Keratinocyte (primary cell): ENCODE data around the gene DCPS. TPM values are rescaled to one million over a fixed set of nuclear protein-coding genes. Genes with fewer than 3 reads are reported as not detected.
A peak's percentile ranks its signal among the peaks of the same experiment; 100 is the strongest.

ENCODE experiments used
- DNase-seq: peaks from one replicate; pipeline ENCODE4 v3.0.0-alpha.2; 2011; ENCODE audit warnings: low read depth, missing footprints, low spot score
- FAIRE-seq: peaks from 2 replicates; lab custom pipeline; 2011; peaks lifted over from hg19 to GRCh38; lab: Jason Lieb, UNC
- H2AFZ ChIP-seq: 2 replicates; pipeline ENCODE4 v1.6.0; 2012; ENCODE audit warnings: low read length, control low read depth, inconsistent platforms; ENCODE audit not compliant: control insufficient read depth
- H3K27ac ChIP-seq: 2 replicates; pipeline ENCODE4 v1.5.1; 2011; ENCODE audit warnings: low read length; ENCODE audit not compliant: control insufficient read depth, insufficient read depth
- H3K27me3 ChIP-seq: 3 replicates; pipeline ENCODE4 v1.6.0; 2011; ENCODE audit warnings: low read length; ENCODE audit not compliant: control insufficient read depth, insufficient read depth; ENCODE audit errors: extremely low read depth
- H3K36me3 ChIP-seq, 2 experiments: 2 replicates in 1 of 2; 3 replicates in 1 of 2; pipeline ENCODE4 v1.5.1; 2011; ENCODE audit warnings: low read length in 2 of 2, mild to moderate bottlenecking in 1 of 2; ENCODE audit not compliant: control insufficient read depth in 2 of 2, insufficient read depth in 2 of 2; ENCODE audit errors: extremely low read depth in 1 of 2
- H3K4me1 ChIP-seq: 3 replicates; pipeline ENCODE4 v1.5.1; 2011; ENCODE audit warnings: low read length; ENCODE audit not compliant: control insufficient read depth, insufficient read depth; ENCODE audit errors: extremely low read depth
- H3K4me2 ChIP-seq: 3 replicates; pipeline ENCODE4 v1.6.0; 2011; ENCODE audit warnings: low read depth, low read length; ENCODE audit not compliant: control insufficient read depth, insufficient read depth; ENCODE audit errors: extremely low read depth
- H3K4me3 ChIP-seq, 3 experiments: fragments of 200-600 bp in 1 of 3; sonication (generic) in 1 of 3; 2 replicates in 2 of 3; 3 replicates in 1 of 3; pipeline ENCODE4 v1.5.1; 2011 to 2016; ENCODE audit warnings: low read length in 3 of 3, mild to moderate bottlenecking in 3 of 3, control low read depth in 2 of 3, inconsistent platforms in 1 of 3, low read depth in 1 of 3, mixed read lengths in 1 of 3, mixed run types in 1 of 3, moderate library complexity in 1 of 3; ENCODE audit not compliant: control insufficient read depth in 2 of 3, insufficient read depth in 2 of 3; ENCODE audit errors: extremely low read depth in 1 of 3
- H3K79me2 ChIP-seq: 2 replicates; pipeline ENCODE4 v1.6.0; 2012; ENCODE audit warnings: low read length; ENCODE audit not compliant: control insufficient read depth, insufficient read depth
- H3K9ac ChIP-seq: 3 replicates; pipeline ENCODE4 v1.6.0; 2011; ENCODE audit warnings: low read length; ENCODE audit not compliant: control insufficient read depth, insufficient read depth; ENCODE audit errors: extremely low read depth
- H3K9me1 ChIP-seq: 3 replicates; pipeline ENCODE4 v1.6.0; 2011; ENCODE audit warnings: low read length; ENCODE audit not compliant: control insufficient read depth, insufficient read depth; ENCODE audit errors: extremely low read depth
- H3K9me3 ChIP-seq: 2 replicates; pipeline ENCODE4 v1.5.1; 2012; ENCODE audit warnings: low read depth, low read length; ENCODE audit not compliant: control insufficient read depth
- H4K20me1 ChIP-seq: 3 replicates; pipeline ENCODE4 v1.6.0; 2011; ENCODE audit warnings: low read length; ENCODE audit not compliant: control insufficient read depth, insufficient read depth; ENCODE audit errors: extremely low read depth
- CTCF ChIP-seq, 3 experiments: IDR thresholded peaks in 1 of 3; conservative IDR thresholded peaks in 1 of 3; optimal IDR thresholded peaks in 1 of 3; 2 replicates in 2 of 3; 3 replicates in 1 of 3; pipeline versions ENCODE3 to v1.5.1; 2011; ENCODE audit warnings: low read length in 3 of 3, mild to moderate bottlenecking in 3 of 3, moderate library complexity in 2 of 3, control low read depth in 1 of 3, inconsistent platforms in 1 of 3; ENCODE audit not compliant: insufficient read depth in 2 of 3; ENCODE audit errors: extremely low read depth in 1 of 3
- EZH2 ChIP-seq: IDR thresholded peaks from one replicate; pipeline ENCODE4 v1.6.1; 2012; ENCODE audit warnings: inconsistent platforms, mild to moderate bottlenecking, low read length, moderate library complexity
- dilution Hi-C: fragments of 300-500 bp; cut with MboI; formaldehyde crosslinking; loops from one replicate; pipeline ENCODE4 v1.7.0; 2020; ENCODE audit warnings: low sequenced_read_pairs; ENCODE audit not compliant: extremely low pct_ligation_motif_present
- polyA plus RNA-seq, 5 experiments: library from polyadenylated mRNA; depleted of rRNA in 3 of 5; stranded (reverse) in 3 of 5; stranded (forward) in 1 of 5; unstranded in 1 of 5; fragments of >200 nt; gene quantifications; 1 replicate in 1 of 5; 2 replicates in 3 of 5; 3 replicates in 1 of 5; pipeline versions ENCODE4 v1.2.1 to v1.2.3, GENCODE V29; 2011 to 2012; ENCODE audit warnings: missing spikeins in 2 of 5, low read depth in 1 of 5, low replicate concordance in 1 of 5

The DCPS gene
- polyA plus RNA-seq, 1 donor (not counting 4 experiments of a cell fraction or from before 2014, with no cell fraction given), result 31.3 TPM

- DNase-seq (peak; percentile 46), FAIRE-seq (peak; percentile 87)
- H3K9me3 ChIP-seq, result no peaks in the 10 kb centered on the region
- H3K9me1 ChIP-seq, result no peaks in the 10 kb centered on the region
- no peaks in the 10 kb centered on the region for H3K79me2 ChIP-seq
- TF ChIP-seq CTCF (optimal IDR thresholded peaks at IDR 0.05 in 1 of 3, IDR thresholded peaks at IDR 0.05 in 1 of 3, conservative IDR thresholded peaks at IDR 0.05 in 1 of 3; ENCODE audit: extremely low read depth in 1 of 3, insufficient read depth in 2 of 3, low read length in 3 of 3), result no peak
- no peak for TF ChIP-seq EZH2
- H3K9ac ChIP-seq, result no peak overlapping the region
- H2AFZ ChIP-seq, result no peak overlapping the region
- H3K36me3 ChIP-seq, result peaks cover 10 to 16% of the 10 kb centered on the region in 2 experiments
- peaks cover 30% of the 10 kb centered on the region for H3K4me1 ChIP-seq
- H3K27ac ChIP-seq, result peak overlapping the region; percentile 19
- peak overlapping the region in 1 of 3 experiments; percentile 5 for H3K4me3 ChIP-seq
- dilution Hi-C loops, result no loop called here
- peak overlapping the region; percentile 27 for H3K4me2 ChIP-seq
- H4K20me1 ChIP-seq, result no peaks in the 10 kb centered on the region
- H3K27me3 ChIP-seq, result no peaks in the 10 kb centered on the region
These were observed 37.9 kb downstream of the DCPS start for GRCh38 chr11:126341760-126342161.

GRCh38 chr11:126343051-126343450, 39.2 kb downstream of the DCPS start:
- Histone ChIP-seq H3K27ac (no peak overlapping the region), H3K36me3 (peaks cover 12 to 16% of the 10 kb centered on the region in 2 experiments), H3K27me3 (no peaks in the 10 kb centered on the region), H3K9me3 (no peaks in the 10 kb centered on the region), H3K79me2 (peaks cover 5% of the 10 kb centered on the region), H3K4me3 (no peak overlapping the region), H3K4me1 (peaks cover 30% of the 10 kb centered on the region), H3K9me1 (no peaks in the 10 kb centered on the region), H3K9ac (no peak overlapping the region), H4K20me1 (no peaks in the 10 kb centered on the region), H2AFZ (no peak overlapping the region), H3K4me2 (no peak overlapping the region)
- no peak for FAIRE-seq
- DNase-seq, result no peak
- TF ChIP-seq CTCF (optimal IDR thresholded peaks at IDR 0.05 in 1 of 3, IDR thresholded peaks at IDR 0.05 in 1 of 3, conservative IDR thresholded peaks at IDR 0.05 in 1 of 3; ENCODE audit: extremely low read depth in 1 of 3, insufficient read depth in 2 of 3, low read length in 3 of 3), result no peak
- no peak for TF ChIP-seq EZH2
- dilution Hi-C loops, result no loop called here
